Measurements from ENCODE around the gene TAB2. TPM values are rescaled to one million over a fixed set of nuclear protein-coding genes. Genes with fewer than 3 reads are reported as not detected.

The TAB2 gene
- total and polyA plus RNA-seq, 2 experiments from 2014 or later: 19.8 to 59.2 TPM

GRCh38 chr6:149431905-149432775 is 114.6 kb downstream of the TAB2 start:
- no peaks in the 10 kb centered on the region for H3F3A ChIP-seq (replicated peaks; ENCODE audit: low read depth)
- H3K36me3 ChIP-seq (ENCODE audit: insufficient read depth): no peaks in the 10 kb centered on the region
- peak overlapping the region; percentile 67; the same call in 1 of the 2 replicates for H2AFZ ChIP-seq
- H3K4me3 ChIP-seq: no peak overlapping the region
- H3K9me2 ChIP-seq (ENCODE audit: insufficient read depth): no peaks in the 10 kb centered on the region
- Mint-ChIP-seq H3K36me3 (ENCODE audit: low read depth) (no peaks in the 10 kb centered on the region; the same call in 2 of the 3 replicates), H3K4me1 (no peaks in the 10 kb centered on the region; the same call in 1 of the 3 replicates), H3K27me3 (ENCODE audit: insufficient read depth, low read depth, poor library complexity) (peaks cover 13% of the 10 kb centered on the region), H3K4me3 (no peak overlapping the region), H3K9me3 (no peaks in the 10 kb centered on the region; the same call in 2 of the 3 replicates), H3K27ac (no peak overlapping the region)
- DNase-seq (ENCODE audit: low spot score): peak; percentile 97
- H3K79me2 ChIP-seq (replicated peaks; ENCODE audit: insufficient read depth): no peaks in the 10 kb centered on the region
- H3K4me1 ChIP-seq (ENCODE audit: insufficient read depth): no peaks in the 10 kb centered on the region
- no peaks in the 10 kb centered on the region for H4K20me1 ChIP-seq (replicated peaks; ENCODE audit: insufficient read depth)
- TF ChIP-seq CREB1 (CRISPR knock-in tag; IDR thresholded peaks at IDR 0.05; ENCODE audit: low read depth): no peak
- TF ChIP-seq, protein P1, sequence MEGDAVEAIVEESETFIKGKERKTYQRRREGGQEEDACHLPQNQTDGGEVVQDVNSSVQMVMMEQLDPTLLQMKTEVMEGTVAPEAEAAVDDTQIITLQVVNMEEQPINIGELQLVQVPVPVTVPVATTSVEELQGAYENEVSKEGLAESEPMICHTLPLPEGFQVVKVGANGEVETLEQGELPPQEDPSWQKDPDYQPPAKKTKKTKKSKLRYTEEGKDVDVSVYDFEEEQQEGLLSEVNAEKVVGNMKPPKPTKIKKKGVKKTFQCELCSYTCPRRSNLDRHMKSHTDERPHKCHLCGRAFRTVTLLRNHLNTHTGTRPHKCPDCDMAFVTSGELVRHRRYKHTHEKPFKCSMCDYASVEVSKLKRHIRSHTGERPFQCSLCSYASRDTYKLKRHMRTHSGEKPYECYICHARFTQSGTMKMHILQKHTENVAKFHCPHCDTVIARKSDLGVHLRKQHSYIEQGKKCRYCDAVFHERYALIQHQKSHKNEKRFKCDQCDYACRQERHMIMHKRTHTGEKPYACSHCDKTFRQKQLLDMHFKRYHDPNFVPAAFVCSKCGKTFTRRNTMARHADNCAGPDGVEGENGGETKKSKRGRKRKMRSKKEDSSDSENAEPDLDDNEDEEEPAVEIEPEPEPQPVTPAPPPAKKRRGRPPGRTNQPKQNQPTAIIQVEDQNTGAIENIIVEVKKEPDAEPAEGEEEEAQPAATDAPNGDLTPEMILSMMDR (conservative IDR thresholded peaks at IDR 0.05; ENCODE audit: low read depth in 2 of 2): peak; percentile 91 to 100; a peak in 3 of 4 replicates
- peak; percentile 98 for ATAC-seq
- no peak overlapping the region for H3K4me2 ChIP-seq
- no peaks in the 10 kb centered on the region for H3K27me3 ChIP-seq (ENCODE audit: insufficient read depth)
- no peak overlapping the region for H3K27ac ChIP-seq (ENCODE audit: low read depth)

DNA sequence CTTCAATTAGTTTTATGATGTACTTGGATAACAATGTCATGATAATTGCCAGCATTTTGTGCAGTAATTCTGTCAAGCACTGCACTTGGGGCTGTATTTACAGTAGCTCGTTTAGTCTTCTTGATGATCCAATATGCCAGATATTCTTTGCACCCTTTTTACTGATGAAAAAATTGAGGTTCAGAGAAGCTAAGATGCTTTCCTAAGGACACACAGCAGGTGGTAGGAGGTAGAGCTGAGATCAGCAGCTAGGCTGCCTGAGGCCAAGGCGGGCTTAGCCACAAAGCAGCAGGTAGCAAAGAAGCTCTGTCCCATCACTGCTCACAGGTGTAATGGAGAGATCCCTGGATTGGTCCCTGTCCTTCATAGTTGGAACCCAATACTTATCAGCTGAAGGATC is 115.9 kb downstream of the TAB2 start:
- Histone ChIP-seq H3K36me3 (ENCODE audit: insufficient read depth) (no peaks in the 10 kb centered on the region), H2AFZ (no peak overlapping the region), H3K79me2 (replicated peaks; ENCODE audit: insufficient read depth) (no peaks in the 10 kb centered on the region), H3K9me2 (ENCODE audit: insufficient read depth) (no peaks in the 10 kb centered on the region), H3K27ac (ENCODE audit: low read depth) (no peak overlapping the region), H3K27me3 (ENCODE audit: insufficient read depth) (no peaks in the 10 kb centered on the region), H4K20me1 (replicated peaks; ENCODE audit: insufficient read depth) (no peaks in the 10 kb centered on the region), H3F3A (replicated peaks; ENCODE audit: low read depth) (no peaks in the 10 kb centered on the region), H3K4me1 (ENCODE audit: insufficient read depth) (no peaks in the 10 kb centered on the region), H3K4me3 (no peak overlapping the region), H3K4me2 (no peak overlapping the region)
- Mint-ChIP-seq H3K36me3 (ENCODE audit: low read depth) (no peaks in the 10 kb centered on the region), H3K4me3 (no peak overlapping the region), H3K27me3 (ENCODE audit: insufficient read depth, low read depth, poor library complexity) (peaks cover 9% of the 10 kb centered on the region), H3K9me3 (no peaks in the 10 kb centered on the region; the same call in 2 of the 3 replicates), H3K4me1 (no peaks in the 10 kb centered on the region; the same call in 1 of the 3 replicates), H3K27ac (no peak overlapping the region)
- ATAC-seq (no peak), DNase-seq (ENCODE audit: low spot score) (no peak)
- TF ChIP-seq, protein P2, sequence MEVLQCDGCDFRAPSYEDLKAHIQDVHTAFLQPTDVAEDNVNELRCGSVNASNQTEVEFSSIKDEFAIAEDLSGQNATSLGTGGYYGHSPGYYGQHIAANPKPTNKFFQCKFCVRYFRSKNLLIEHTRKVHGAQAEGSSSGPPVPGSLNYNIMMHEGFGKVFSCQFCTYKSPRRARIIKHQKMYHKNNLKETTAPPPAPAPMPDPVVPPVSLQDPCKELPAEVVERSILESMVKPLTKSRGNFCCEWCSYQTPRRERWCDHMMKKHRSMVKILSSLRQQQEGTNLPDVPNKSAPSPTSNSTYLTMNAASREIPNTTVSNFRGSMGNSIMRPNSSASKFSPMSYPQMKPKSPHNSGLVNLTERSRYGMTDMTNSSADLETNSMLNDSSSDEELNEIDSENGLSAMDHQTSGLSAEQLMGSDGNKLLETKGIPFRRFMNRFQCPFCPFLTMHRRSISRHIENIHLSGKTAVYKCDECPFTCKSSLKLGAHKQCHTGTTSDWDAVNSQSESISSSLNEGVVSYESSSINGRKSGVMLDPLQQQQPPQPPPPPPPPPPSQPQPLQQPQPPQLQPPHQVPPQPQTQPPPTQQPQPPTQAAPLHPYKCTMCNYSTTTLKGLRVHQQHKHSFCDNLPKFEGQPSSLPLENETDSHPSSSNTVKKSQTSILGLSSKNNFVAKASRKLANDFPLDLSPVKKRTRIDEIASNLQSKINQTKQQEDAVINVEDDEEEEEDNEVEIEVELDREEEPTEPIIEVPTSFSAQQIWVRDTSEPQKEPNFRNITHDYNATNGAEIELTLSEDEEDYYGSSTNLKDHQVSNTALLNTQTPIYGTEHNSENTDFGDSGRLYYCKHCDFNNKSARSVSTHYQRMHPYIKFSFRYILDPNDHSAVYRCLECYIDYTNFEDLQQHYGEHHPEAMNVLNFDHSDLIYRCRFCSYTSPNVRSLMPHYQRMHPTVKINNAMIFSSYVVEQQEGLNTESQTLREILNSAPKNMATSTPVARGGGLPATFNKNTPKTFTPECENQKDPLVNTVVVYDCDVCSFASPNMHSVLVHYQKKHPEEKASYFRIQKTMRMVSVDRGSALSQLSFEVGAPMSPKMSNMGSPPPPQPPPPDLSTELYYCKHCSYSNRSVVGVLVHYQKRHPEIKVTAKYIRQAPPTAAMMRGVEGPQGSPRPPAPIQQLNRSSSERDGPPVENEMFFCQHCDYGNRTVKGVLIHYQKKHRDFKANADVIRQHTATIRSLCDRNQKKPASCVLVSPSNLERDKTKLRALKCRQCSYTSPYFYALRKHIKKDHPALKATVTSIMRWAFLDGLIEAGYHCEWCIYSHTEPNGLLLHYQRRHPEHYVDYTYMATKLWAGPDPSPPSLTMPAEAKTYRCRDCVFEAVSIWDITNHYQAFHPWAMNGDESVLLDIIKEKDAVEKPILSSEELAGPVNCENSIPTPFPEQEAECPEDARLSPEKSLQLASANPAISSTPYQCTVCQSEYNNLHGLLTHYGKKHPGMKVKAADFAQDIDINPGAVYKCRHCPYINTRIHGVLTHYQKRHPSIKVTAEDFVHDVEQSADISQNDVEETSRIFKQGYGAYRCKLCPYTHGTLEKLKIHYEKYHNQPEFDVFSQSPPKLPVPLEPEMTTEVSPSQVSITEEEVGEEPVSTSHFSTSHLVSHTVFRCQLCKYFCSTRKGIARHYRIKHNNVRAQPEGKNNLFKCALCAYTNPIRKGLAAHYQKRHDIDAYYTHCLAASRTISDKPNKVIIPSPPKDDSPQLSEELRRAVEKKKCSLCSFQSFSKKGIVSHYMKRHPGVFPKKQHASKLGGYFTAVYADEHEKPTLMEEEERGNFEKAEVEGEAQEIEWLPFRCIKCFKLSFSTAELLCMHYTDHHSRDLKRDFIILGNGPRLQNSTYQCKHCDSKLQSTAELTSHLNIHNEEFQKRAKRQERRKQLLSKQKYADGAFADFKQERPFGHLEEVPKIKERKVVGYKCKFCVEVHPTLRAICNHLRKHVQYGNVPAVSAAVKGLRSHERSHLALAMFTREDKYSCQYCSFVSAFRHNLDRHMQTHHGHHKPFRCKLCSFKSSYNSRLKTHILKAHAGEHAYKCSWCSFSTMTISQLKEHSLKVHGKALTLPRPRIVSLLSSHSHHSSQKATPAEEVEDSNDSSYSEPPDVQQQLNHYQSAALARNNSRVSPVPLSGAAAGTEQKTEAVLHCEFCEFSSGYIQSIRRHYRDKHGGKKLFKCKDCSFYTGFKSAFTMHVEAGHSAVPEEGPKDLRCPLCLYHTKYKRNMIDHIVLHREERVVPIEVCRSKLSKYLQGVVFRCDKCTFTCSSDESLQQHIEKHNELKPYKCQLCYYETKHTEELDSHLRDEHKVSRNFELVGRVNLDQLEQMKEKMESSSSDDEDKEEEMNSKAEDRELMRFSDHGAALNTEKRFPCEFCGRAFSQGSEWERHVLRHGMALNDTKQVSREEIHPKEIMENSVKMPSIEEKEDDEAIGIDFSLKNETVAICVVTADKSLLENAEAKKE (CRISPR knock-in tag; IDR thresholded peaks at IDR 0.05): no peak
- TF ChIP-seq CREB1 (CRISPR knock-in tag; IDR thresholded peaks at IDR 0.05; ENCODE audit: low read depth) (no peak), ZNF114 (CRISPR knock-in tag; IDR thresholded peaks at IDR 0.05) (no peak), EZH2 (IDR thresholded peaks at IDR 0.05; ENCODE audit: low read depth, unreplicated experiment) (no peak)
